Loucy (cell line): ENCODE results near the gene GLO1.

Experiments used
- H2AFZ ChIP-seq: fragments of 200-600 bp; sonication (generic); 2 replicates; pipeline ENCODE4 v1.6.0; 2016; ENCODE audit warnings: antibody characterized with exemption, mild to moderate bottlenecking, low read length, moderate library complexity
- H3F3A ChIP-seq: fragments of 200-600 bp; 2 replicates; pipeline ENCODE4 v1.6.0; 2016; ENCODE audit warnings: antibody characterized with exemption, low read depth, mild to moderate bottlenecking
- H3K27me3 ChIP-seq: fragments of 200-600 bp; sonication (generic); 2 replicates; pipeline ENCODE4 v1.6.1; 2014; ENCODE audit warnings: low read length, mild to moderate bottlenecking; ENCODE audit not compliant: insufficient read depth, poor library complexity, severe bottlenecking
- H3K36me3 ChIP-seq: fragments of 200-600 bp; sonication (generic); 2 replicates; pipeline ENCODE4 v1.6.1; 2016; ENCODE audit warnings: low read length; ENCODE audit not compliant: insufficient read depth
- H3K4me1 ChIP-seq: fragments of 200-600 bp; sonication (generic); 2 replicates; pipeline ENCODE4 v1.5.1; 2014; ENCODE audit warnings: low read length, mild to moderate bottlenecking; ENCODE audit not compliant: insufficient read depth, poor library complexity, severe bottlenecking
- H3K4me2 ChIP-seq: fragments of 200-600 bp; sonication (generic); 2 replicates; pipeline ENCODE4 v1.6.0; 2014; ENCODE audit warnings: antibody characterized with exemption, low read length, low read depth, mild to moderate bottlenecking; ENCODE audit not compliant: poor library complexity, severe bottlenecking
- H3K4me3 ChIP-seq: fragments of 200-600 bp; sonication (generic); 2 replicates; pipeline ENCODE4 v1.5.1; 2014; ENCODE audit warnings: low read length, mild to moderate bottlenecking, mixed read lengths; ENCODE audit not compliant: poor library complexity, severe bottlenecking
- H3K79me2 ChIP-seq: fragments of 200-600 bp; sonication (generic); 2 replicates; pipeline ENCODE4 v1.6.1; 2014; ENCODE audit warnings: low read length; ENCODE audit not compliant: insufficient read depth
- H3K9ac ChIP-seq: fragments of 200-600 bp; sonication (generic); 2 replicates; pipeline ENCODE4 v1.6.0; 2014; ENCODE audit warnings: mild to moderate bottlenecking, low read depth, low read length, moderate library complexity; ENCODE audit not compliant: poor library complexity, severe bottlenecking
- H3K9me2 ChIP-seq: fragments of 200-600 bp; sonication (generic); replicated peaks from 2 replicates; pipeline ENCODE4 v1.6.1; 2016; ENCODE audit warnings: low read depth, low read length, mixed read lengths
- H3K9me3 ChIP-seq: fragments of 200-600 bp; sonication (generic); 2 replicates; pipeline ENCODE4 v1.6.1; 2014; ENCODE audit warnings: mild to moderate bottlenecking, antibody characterized with exemption, low read length, low read depth; ENCODE audit not compliant: insufficient read depth
- H4K20me1 ChIP-seq: fragments of 200-600 bp; sonication (generic); 2 replicates; pipeline ENCODE4 v1.6.0; 2014; ENCODE audit warnings: antibody characterized with exemption, low read length, mild to moderate bottlenecking; ENCODE audit not compliant: insufficient read depth, poor library complexity, severe bottlenecking
- CTCF ChIP-seq: fragments of 200-600 bp; sonication (generic); conservative IDR thresholded peaks from 2 replicates; pipeline ENCODE4 v1.5.1; 2014; ENCODE audit warnings: mild to moderate bottlenecking, antibody characterized with exemption, low read length
- EZH2phosphoT487 ChIP-seq: fragments of 200-600 bp; IDR thresholded peaks from 2 replicates; pipeline ENCODE4 v1.6.1; 2018; ENCODE audit warnings: antibody characterized with exemption, mild to moderate bottlenecking, moderate library complexity, borderline replicate concordance

GLO1 gene

DNA sequence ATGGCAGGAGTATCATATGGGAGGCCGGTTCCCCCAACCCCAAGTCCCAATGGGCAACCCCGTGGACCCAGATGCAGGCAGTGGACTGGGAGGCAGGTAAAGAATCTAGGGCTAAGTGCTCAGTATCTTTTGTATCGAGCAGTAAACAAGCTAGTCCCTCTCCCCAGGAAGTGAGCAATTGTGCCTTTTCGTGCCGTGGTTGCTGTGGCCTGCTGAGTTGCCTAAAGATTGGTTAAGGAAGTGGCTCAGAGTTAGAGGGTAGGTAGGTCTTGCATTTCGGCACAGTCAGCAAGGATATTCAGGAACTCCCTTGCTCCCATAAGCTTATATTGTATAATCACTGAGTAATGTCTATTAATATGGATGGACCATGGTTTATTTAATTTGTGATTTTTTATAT, 10.9 kb upstream of the GLO1 start:
- Histone ChIP-seq H3K79me2 (no peaks in the 10 kb centered on the region), H3K4me1 (peaks cover 13% of the 10 kb centered on the region), H3K27me3 (no peaks in the 10 kb centered on the region), H4K20me1 (no peaks in the 10 kb centered on the region), H2AFZ (peak overlapping the region; percentile 85), H3K9ac (no peak overlapping the region), H3K9me2 (no peaks in the 10 kb centered on the region), H3K36me3 (no peaks in the 10 kb centered on the region), H3K9me3 (no peaks in the 10 kb centered on the region), H3F3A (no peaks in the 10 kb centered on the region), H3K4me2 (peak overlapping the region; percentile 40), H3K4me3 (peak overlapping the region; percentile 29)
- TF ChIP-seq EZH2phosphoT487 (no peak), CTCF (no peak)

DNA sequence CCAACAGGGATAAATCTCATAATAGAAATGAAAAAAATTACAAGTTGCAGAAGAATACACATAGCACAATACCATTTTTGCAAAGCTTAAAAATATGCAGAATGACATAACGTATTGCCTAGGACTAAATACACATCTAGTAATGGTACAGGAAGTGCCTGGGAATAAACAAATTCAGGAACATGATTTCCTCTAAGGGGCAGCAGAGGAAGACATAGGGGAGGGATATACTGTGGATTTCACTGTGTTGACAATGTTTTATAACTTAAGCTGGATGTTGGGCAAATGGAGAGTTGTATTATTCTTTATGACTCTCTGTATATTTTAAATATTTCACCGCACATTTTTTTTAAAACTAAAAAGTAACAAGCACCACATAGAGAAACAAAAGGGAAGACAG, 5.6 kb upstream of the GLO1 start:
- Histone ChIP-seq H3K4me1 (peaks cover 6% of the 10 kb centered on the region), H3K9ac (no peak overlapping the region), H3K4me2 (no peak overlapping the region), H3K79me2 (no peaks in the 10 kb centered on the region), H3F3A (no peaks in the 10 kb centered on the region), H3K27me3 (no peaks in the 10 kb centered on the region), H4K20me1 (no peaks in the 10 kb centered on the region), H2AFZ (no peak overlapping the region), H3K4me3 (no peak overlapping the region), H3K36me3 (no peaks in the 10 kb centered on the region), H3K9me3 (no peaks in the 10 kb centered on the region), H3K9me2 (no peaks in the 10 kb centered on the region)
- TF ChIP-seq CTCF = no peak

- Histone ChIP-seq H3F3A (no peaks in the 10 kb centered on the region), H3K79me2 (peaks cover 19% of the 10 kb centered on the region), H3K4me2 (no peak overlapping the region), H3K4me3 (no peak overlapping the region), H3K27me3 (peaks cover 5% of the 10 kb centered on the region), H3K9ac (no peak overlapping the region), H2AFZ (no peak overlapping the region), H3K9me3 (no peaks in the 10 kb centered on the region), H4K20me1 (peaks cover 7% of the 10 kb centered on the region), H3K9me2 (no peaks in the 10 kb centered on the region), H3K4me1 (peaks cover 15% of the 10 kb centered on the region), H3K36me3 (no peaks in the 10 kb centered on the region)
- TF ChIP-seq EZH2phosphoT487 (no peak), CTCF (no peak)
Observed at GRCh38 chr6:38705924-38706323, 3.0 kb upstream of the GLO1 start.
